ENCODE data around the gene PRSS33. TPM values are rescaled to one million over a fixed set of nuclear protein-coding genes. Genes with fewer than 3 reads are reported as not detected.
A peak's percentile ranks its signal among the peaks of the same experiment; 100 is the strongest.

The PRSS33 gene
- total RNA-seq, 4 donors from 2014 or later = not detected

DNA sequence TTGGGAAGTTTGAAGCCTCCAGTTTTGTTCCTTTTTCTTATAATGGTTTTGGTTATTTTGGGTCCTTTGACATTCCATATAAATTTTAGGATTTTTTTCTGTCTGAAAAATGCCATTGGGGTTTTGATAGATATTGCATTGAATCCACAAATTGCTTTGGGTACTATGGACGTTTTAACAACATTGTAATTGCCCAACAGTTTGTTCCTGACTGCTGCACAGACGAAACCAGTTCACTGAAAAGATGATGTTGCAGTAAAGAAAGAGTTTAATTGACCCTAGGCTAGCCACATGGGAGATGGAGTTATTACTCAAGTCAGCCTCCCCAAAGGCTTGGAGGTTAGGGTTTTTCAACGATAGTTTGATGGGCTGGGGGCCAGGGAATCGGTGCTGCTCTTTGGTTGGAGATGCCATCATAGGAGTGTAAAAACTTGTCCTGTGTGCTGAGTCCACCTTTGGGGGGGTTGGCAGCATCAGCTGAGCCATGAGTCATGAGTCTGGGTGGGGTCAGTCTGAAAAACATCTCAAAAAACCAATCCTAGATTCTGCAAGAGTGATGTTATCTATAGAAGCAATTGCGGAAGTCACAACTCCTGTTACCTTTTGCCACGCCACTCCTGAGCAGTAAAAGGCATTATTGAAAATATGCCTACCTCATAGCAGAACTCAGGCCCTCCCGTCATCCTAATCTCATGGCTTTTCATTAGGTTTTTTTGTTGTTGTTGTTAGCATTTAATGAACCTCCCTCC lies 8.2 kb upstream of the PRSS33 start:
- DNase-seq = peak; percentile 60
- in situ Hi-C loops (cut with MboI; ENCODE audit: low pct_ligation_motif_present in 1 of 4, low pct_unique_long_range_greater_than_20kb in 1 of 4, low sequenced_read_pairs in 3 of 4) = no loop called here
- Histone ChIP-seq H3K36me3 (no peaks in the 10 kb centered on the region), H3K27ac (peak overlapping the region; percentile 65 to 79 (median 71)), H3K27me3 (peaks cover 27% of the 10 kb centered on the region), H3K4me3 (no peak overlapping the region), H3K9me3 (no peaks in the 10 kb centered on the region), H3K4me1 (peaks cover 0 to 33% (median 17%) of the 10 kb centered on the region in 4 donors)
- intact Hi-C loops (cut with DNase I; ENCODE audit: low total_unique reads) = no loop called here
- TF ChIP-seq POLR2AphosphoS5 (IDR thresholded peaks at IDR 0.05) (peak in 1 of 3 donors; percentile 16), EP300 (IDR thresholded peaks at IDR 0.05; ENCODE audit: low read depth) (no peak)
- 35 to 48% methylated on average over 4 to 7 of the region's 7 CpGs for WGBS, 2 donors (ENCODE audit: low coverage in 1 of 2)

DNA sequence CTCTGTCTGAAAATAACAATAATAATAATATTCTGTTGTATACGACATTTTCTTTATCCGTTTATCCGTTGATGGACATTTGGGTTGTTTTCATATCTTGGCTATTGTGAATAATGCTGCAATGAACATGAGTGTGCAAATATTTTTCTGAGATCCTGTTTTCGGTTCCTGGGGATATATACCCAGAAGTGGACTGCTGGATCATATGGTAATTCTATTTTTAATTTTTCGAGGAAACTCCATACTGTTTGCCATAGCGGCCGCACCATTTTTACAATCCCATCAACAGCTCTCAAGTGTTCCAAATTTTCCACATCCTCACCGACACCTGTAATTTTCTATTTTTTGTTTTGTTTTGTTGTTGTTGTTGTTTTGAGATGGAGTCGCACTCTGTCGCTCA lies 5.6 kb upstream of the PRSS33 start:
- WGBS, 2 donors (ENCODE audit: low coverage in 1 of 2) = 88 to 92% methylated on average over 10 of the region's 10 CpGs
- Histone ChIP-seq H3K9me3 (no peaks in the 10 kb centered on the region), H3K4me3 (no peak overlapping the region), H3K4me1 (peaks cover 0 to 24% (median 10%) of the 10 kb centered on the region in 4 donors), H3K36me3 (no peaks in the 10 kb centered on the region), H3K27me3 (peaks cover 34% of the 10 kb centered on the region), H3K27ac (no peak overlapping the region)
- intact Hi-C loops (cut with DNase I; ENCODE audit: low total_unique reads) = no loop called here
- in situ Hi-C loops (cut with MboI; ENCODE audit: low pct_ligation_motif_present in 1 of 4, low pct_unique_long_range_greater_than_20kb in 1 of 4, low sequenced_read_pairs in 3 of 4) = no loop called here
- TF ChIP-seq EP300 (IDR thresholded peaks at IDR 0.05; ENCODE audit: low read depth) = no peak
- no peak for TF ChIP-seq POLR2AphosphoS5 (IDR thresholded peaks at IDR 0.05)
- TF ChIP-seq, protein P1, sequence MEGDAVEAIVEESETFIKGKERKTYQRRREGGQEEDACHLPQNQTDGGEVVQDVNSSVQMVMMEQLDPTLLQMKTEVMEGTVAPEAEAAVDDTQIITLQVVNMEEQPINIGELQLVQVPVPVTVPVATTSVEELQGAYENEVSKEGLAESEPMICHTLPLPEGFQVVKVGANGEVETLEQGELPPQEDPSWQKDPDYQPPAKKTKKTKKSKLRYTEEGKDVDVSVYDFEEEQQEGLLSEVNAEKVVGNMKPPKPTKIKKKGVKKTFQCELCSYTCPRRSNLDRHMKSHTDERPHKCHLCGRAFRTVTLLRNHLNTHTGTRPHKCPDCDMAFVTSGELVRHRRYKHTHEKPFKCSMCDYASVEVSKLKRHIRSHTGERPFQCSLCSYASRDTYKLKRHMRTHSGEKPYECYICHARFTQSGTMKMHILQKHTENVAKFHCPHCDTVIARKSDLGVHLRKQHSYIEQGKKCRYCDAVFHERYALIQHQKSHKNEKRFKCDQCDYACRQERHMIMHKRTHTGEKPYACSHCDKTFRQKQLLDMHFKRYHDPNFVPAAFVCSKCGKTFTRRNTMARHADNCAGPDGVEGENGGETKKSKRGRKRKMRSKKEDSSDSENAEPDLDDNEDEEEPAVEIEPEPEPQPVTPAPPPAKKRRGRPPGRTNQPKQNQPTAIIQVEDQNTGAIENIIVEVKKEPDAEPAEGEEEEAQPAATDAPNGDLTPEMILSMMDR (IDR thresholded peaks at IDR 0.05) = no peak
- no peak for TF ChIP-seq POLR2A (IDR thresholded peaks at IDR 0.05)
- no peak for DNase-seq

- in situ Hi-C loops (cut with MboI; ENCODE audit: low pct_ligation_motif_present in 1 of 4, low pct_unique_long_range_greater_than_20kb in 1 of 4, low sequenced_read_pairs in 3 of 4) (no loop called here), intact Hi-C loops (cut with DNase I; ENCODE audit: low total_unique reads) (no loop called here)
- TF ChIP-seq POLR2AphosphoS5 (IDR thresholded peaks at IDR 0.05) (no peak), POLR2A (IDR thresholded peaks at IDR 0.05) (no peak), EP300 (IDR thresholded peaks at IDR 0.05; ENCODE audit: low read depth) (no peak)
- TF ChIP-seq, protein P1 (IDR thresholded peaks at IDR 0.05) = no peak
- Histone ChIP-seq H3K9me3 (no peaks in the 10 kb centered on the region), H3K27me3 (peaks cover 46% of the 10 kb centered on the region), H3K4me3 (no peak overlapping the region), H3K36me3 (no peaks in the 10 kb centered on the region), H3K27ac (no peak overlapping the region), H3K4me1 (peaks cover 0 to 18% (median 8%) of the 10 kb centered on the region in 4 donors)
- no peak for DNase-seq
- 79% methylated on average over 8 of the region's 8 CpGs; no CpG with 5 or more reads in 1 of the 2 donors for WGBS, 2 donors (ENCODE audit: low coverage in 1 of 2)
Observed at GRCh38 chr16:2791174-2791573, 3.8 kb upstream of the PRSS33 start.

GRCh38 chr16:2790631-2791030 lies 3.3 kb upstream of the PRSS33 start:
- Histone ChIP-seq H3K9me3 (no peaks in the 10 kb centered on the region), H3K27ac (no peak overlapping the region), H3K27me3 (peaks cover 52% of the 10 kb centered on the region), H3K4me3 (no peak overlapping the region), H3K4me1 (peaks cover 3 to 16% (median 8%) of the 10 kb centered on the region in 4 donors), H3K36me3 (no peaks in the 10 kb centered on the region)
- in situ Hi-C loops (cut with MboI; ENCODE audit: low pct_ligation_motif_present in 1 of 4, low pct_unique_long_range_greater_than_20kb in 1 of 4, low sequenced_read_pairs in 3 of 4) = no loop called here
- intact Hi-C loops (cut with DNase I; ENCODE audit: low total_unique reads) = no loop called here
- no peak for DNase-seq
- TF ChIP-seq POLR2A (IDR thresholded peaks at IDR 0.05) = no peak
- TF ChIP-seq POLR2AphosphoS5 (IDR thresholded peaks at IDR 0.05) = no peak
- TF ChIP-seq, protein P1 (IDR thresholded peaks at IDR 0.05) = no peak
- no peak for TF ChIP-seq EP300 (IDR thresholded peaks at IDR 0.05; ENCODE audit: low read depth)
- WGBS, 2 donors (ENCODE audit: low coverage in 1 of 2) = 91% methylated on average over 5 of the region's 5 CpGs; no CpG with 5 or more reads in 1 of the 2 donors
